SK-N-SH treated with all-trans-retinoic acid at 6 μM for 48 hours (cell line): ENCODE results near the gene CYP27B1.

Experiments used
- ATAC-seq: fragments of 200-7000 bp; cut with Tn5 transposase; 3 replicates; pipeline ENCODE4 v1.9.1; 2020; ENCODE audit warnings: mild to moderate bottlenecking, moderate library complexity
- ARNTL ChIP-seq: fragments of 450-650 bp; formaldehyde crosslinking; IDR thresholded peaks from 2 replicates; pipeline ENCODE4 v1.5.0; 2020; ENCODE audit warnings: low read depth, mild to moderate bottlenecking, moderate library complexity, borderline replicate concordance
- CSDC2 ChIP-seq: fragments of 250-450 bp; sonication (Bioruptor Pico); IDR thresholded peaks from 2 replicates; pipeline ENCODE4 v1.5.0; 2020; ENCODE audit warnings: mild to moderate bottlenecking, moderate library complexity
- ESRRG ChIP-seq: fragments of 250-450 bp; sonication (Bioruptor Pico); IDR thresholded peaks from 2 replicates; pipeline ENCODE4 v1.6.1; 2021; ENCODE audit warnings: mild to moderate bottlenecking
- ISL1 ChIP-seq: fragments of 250-450 bp; sonication (Bioruptor Pico); IDR thresholded peaks from 2 replicates; pipeline ENCODE4 v2.1.2; 2022; ENCODE audit warnings: mild to moderate bottlenecking, moderate library complexity
- OSR1 ChIP-seq: fragments of 250-450 bp; sonication (Bioruptor Pico); IDR thresholded peaks from 2 replicates; pipeline ENCODE4 v1.8.0; 2022; ENCODE audit warnings: moderate library complexity, mild to moderate bottlenecking, inconsistent platforms
- PPARA ChIP-seq: fragments of 250-450 bp; sonication (Bioruptor Pico); IDR thresholded peaks from 2 replicates; pipeline ENCODE4 v1.5.0; 2020; ENCODE audit warnings: mild to moderate bottlenecking, borderline replicate concordance
- RARB ChIP-seq: fragments of 250-450 bp; sonication (Bioruptor Pico); IDR thresholded peaks from 2 replicates; pipeline ENCODE4 v1.8.0; 2021; ENCODE audit warnings: mild to moderate bottlenecking, moderate library complexity
- TCF4 ChIP-seq: fragments of 250-450 bp; sonication (Bioruptor Pico); IDR thresholded peaks from 2 replicates; pipeline ENCODE4 v1.8.0; 2021; ENCODE audit warnings: mild to moderate bottlenecking, moderate library complexity, borderline replicate concordance
- TOX ChIP-seq: fragments of 250-450 bp; sonication (Bioruptor Pico); IDR thresholded peaks from 2 replicates; pipeline ENCODE4 v1.8.0; 2021; ENCODE audit warnings: mild to moderate bottlenecking, moderate library complexity, borderline replicate concordance
- ZC3H10 ChIP-seq: fragments of 250-450 bp; sonication (Bioruptor Pico); IDR thresholded peaks from 2 replicates; pipeline ENCODE4 v1.5.1; 2021; ENCODE audit warnings: mild to moderate bottlenecking, moderate library complexity
- ZFP3 ChIP-seq: fragments of 250-450 bp; sonication (Bioruptor Pico); IDR thresholded peaks from 2 replicates; pipeline ENCODE4 v1.5.0; 2020; ENCODE audit warnings: mild to moderate bottlenecking, moderate library complexity
- ZNF565 ChIP-seq: fragments of 450-650 bp; formaldehyde crosslinking; conservative IDR thresholded peaks from 2 replicates; pipeline ENCODE4 v1.5.0; 2020; ENCODE audit warnings: low read depth, mild to moderate bottlenecking, moderate library complexity
- ZNF70 ChIP-seq: fragments of 450-650 bp; formaldehyde crosslinking; IDR thresholded peaks from 2 replicates; pipeline ENCODE4 v1.5.0; 2020; ENCODE audit warnings: mild to moderate bottlenecking, moderate library complexity
- TF ChIP-seq, protein P1 (sequence below): fragments of 250-450 bp; sonication (Bioruptor Pico); IDR thresholded peaks from 2 replicates; pipeline ENCODE4 v1.5.1; 2021; ENCODE audit warnings: mild to moderate bottlenecking, moderate library complexity
- TF ChIP-seq, protein P2 (sequence below): fragments of 250-450 bp; sonication (Bioruptor Pico); IDR thresholded peaks from 2 replicates; pipeline ENCODE4 v1.8.0; 2020; ENCODE audit warnings: mild to moderate bottlenecking, moderate library complexity, borderline replicate concordance
- TF ChIP-seq, protein P3 (sequence below): fragments of 250-450 bp; sonication (Bioruptor Pico); IDR thresholded peaks from 2 replicates; pipeline ENCODE4 v1.5.1; 2020; ENCODE audit warnings: low read depth, mild to moderate bottlenecking, moderate library complexity
- TF ChIP-seq, protein P4 (sequence below): fragments of 250-450 bp; sonication (Bioruptor Pico); IDR thresholded peaks from 2 replicates; pipeline ENCODE4 v1.8.0; 2021; ENCODE audit warnings: low read depth, mild to moderate bottlenecking, moderate library complexity, borderline replicate concordance
- TF ChIP-seq, protein P5 (sequence below): fragments of 250-450 bp; sonication (Bioruptor Pico); IDR thresholded peaks from 2 replicates; pipeline ENCODE4 v1.5.0; 2020; ENCODE audit warnings: mild to moderate bottlenecking, moderate library complexity

Gene CYP27B1

DNA sequence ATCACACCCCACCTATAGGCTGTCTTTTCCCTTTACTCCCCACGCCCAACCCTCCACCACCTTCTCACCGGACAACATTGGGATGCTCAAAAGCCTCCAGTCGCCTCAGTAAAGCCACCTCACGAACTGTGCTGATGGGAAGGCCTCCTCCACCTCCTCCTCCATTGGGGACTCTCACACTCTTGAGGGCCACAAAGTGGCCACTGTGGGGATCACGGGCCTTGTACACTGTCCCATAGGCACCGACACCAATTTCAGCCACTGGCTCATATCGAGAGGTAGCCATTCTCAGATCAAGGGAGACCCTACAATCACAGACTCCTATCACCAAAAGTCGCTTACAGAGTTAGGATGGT lies 15.5 kb downstream of the CYP27B1 start (continued):
- TF ChIP-seq, protein P1, sequence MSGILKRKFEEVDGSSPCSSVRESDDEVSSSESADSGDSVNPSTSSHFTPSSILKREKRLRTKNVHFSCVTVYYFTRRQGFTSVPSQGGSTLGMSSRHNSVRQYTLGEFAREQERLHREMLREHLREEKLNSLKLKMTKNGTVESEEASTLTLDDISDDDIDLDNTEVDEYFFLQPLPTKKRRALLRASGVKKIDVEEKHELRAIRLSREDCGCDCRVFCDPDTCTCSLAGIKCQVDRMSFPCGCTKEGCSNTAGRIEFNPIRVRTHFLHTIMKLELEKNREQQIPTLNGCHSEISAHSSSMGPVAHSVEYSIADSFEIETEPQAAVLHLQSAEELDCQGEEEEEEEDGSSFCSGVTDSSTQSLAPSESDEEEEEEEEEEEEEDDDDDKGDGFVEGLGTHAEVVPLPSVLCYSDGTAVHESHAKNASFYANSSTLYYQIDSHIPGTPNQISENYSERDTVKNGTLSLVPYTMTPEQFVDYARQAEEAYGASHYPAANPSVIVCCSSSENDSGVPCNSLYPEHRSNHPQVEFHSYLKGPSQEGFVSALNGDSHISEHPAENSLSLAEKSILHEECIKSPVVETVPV = no peak

DNA sequence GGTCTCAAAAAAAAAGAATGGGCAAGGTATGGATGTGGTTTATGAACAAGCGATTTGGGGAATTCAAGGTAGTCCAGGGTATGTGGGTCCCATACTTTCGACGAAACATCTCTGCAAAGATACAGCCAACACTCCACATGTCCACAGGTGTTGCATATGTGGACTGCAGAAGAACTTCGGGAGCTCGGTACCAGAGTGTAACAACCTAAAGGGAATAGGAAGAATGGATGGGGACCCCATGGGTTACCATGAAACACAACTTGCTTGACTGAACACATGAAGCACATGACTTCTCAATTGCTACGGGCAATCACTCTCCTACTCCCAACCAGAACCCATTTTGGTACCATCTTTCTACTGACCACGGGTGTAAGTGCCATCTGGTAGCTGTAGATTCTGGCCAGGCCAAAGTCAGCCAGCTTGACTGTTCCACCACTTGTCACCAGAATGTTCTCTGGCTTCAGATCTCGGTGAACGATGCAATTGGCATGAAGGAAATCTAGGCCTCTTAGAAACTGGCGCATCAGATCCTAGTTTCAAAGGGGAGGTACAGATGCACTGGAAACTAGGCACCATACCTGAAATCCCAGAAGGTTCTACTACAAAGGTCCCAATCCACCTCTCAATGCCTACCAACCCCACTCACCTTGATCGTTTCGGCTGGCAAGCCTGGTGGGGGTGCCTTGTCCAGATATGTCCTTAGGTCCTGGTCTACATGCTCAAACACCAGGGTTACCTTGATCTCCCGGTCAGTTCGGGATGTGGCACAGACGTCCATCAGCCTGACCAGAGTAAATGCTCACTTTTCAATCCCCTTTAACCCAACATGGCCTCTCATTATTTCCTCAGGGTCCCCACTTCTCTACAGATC lies 16.1 kb downstream of the CYP27B1 start:
- TF ChIP-seq OSR1 (CRISPR knock-in tag) = no peak
- TF ChIP-seq ZC3H10 (CRISPR knock-in tag) = no peak
- TF ChIP-seq, protein P2, sequence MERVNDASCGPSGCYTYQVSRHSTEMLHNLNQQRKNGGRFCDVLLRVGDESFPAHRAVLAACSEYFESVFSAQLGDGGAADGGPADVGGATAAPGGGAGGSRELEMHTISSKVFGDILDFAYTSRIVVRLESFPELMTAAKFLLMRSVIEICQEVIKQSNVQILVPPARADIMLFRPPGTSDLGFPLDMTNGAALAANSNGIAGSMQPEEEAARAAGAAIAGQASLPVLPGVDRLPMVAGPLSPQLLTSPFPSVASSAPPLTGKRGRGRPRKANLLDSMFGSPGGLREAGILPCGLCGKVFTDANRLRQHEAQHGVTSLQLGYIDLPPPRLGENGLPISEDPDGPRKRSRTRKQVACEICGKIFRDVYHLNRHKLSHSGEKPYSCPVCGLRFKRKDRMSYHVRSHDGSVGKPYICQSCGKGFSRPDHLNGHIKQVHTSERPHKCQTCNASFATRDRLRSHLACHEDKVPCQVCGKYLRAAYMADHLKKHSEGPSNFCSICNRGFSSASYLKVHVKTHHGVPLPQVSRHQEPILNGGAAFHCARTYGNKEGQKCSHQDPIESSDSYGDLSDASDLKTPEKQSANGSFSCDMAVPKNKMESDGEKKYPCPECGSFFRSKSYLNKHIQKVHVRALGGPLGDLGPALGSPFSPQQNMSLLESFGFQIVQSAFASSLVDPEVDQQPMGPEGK (CRISPR knock-in tag) = no peak
- TF ChIP-seq, protein P3, sequence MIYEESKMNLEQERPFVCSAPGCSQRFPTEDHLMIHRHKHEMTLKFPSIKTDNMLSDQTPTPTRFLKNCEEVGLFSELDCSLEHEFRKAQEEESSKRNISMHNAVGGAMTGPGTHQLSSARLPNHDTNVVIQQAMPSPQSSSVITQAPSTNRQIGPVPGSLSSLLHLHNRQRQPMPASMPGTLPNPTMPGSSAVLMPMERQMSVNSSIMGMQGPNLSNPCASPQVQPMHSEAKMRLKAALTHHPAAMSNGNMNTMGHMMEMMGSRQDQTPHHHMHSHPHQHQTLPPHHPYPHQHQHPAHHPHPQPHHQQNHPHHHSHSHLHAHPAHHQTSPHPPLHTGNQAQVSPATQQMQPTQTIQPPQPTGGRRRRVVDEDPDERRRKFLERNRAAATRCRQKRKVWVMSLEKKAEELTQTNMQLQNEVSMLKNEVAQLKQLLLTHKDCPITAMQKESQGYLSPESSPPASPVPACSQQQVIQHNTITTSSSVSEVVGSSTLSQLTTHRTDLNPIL = no peak
- TF ChIP-seq, protein P4, sequence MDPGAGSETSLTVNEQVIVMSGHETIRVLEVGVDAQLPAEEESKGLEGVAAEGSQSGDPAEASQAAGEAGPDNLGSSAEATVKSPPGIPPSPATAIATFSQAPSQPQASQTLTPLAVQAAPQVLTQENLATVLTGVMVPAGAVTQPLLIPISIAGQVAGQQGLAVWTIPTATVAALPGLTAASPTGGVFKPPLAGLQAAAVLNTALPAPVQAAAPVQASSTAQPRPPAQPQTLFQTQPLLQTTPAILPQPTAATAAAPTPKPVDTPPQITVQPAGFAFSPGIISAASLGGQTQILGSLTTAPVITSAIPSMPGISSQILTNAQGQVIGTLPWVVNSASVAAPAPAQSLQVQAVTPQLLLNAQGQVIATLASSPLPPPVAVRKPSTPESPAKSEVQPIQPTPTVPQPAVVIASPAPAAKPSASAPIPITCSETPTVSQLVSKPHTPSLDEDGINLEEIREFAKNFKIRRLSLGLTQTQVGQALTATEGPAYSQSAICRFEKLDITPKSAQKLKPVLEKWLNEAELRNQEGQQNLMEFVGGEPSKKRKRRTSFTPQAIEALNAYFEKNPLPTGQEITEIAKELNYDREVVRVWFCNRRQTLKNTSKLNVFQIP = no peak
- TF ChIP-seq ZNF565 (CRISPR knock-in tag) = no peak
- TF ChIP-seq ZFP3 = no peak
- no peak for TF ChIP-seq ARNTL
- TF ChIP-seq TCF4 (CRISPR knock-in tag) = no peak
- TF ChIP-seq ISL1 (CRISPR knock-in tag) = no peak
- TF ChIP-seq ESRRG = no peak
- no peak for TF ChIP-seq ZNF70 (CRISPR knock-in tag)
- no peak for TF ChIP-seq CSDC2 (CRISPR knock-in tag)
- TF ChIP-seq, protein P1 = no peak
- no peak for TF ChIP-seq TOX
- no peak for TF ChIP-seq RARB (CRISPR knock-in tag)
- ATAC-seq = no peak

DNA sequence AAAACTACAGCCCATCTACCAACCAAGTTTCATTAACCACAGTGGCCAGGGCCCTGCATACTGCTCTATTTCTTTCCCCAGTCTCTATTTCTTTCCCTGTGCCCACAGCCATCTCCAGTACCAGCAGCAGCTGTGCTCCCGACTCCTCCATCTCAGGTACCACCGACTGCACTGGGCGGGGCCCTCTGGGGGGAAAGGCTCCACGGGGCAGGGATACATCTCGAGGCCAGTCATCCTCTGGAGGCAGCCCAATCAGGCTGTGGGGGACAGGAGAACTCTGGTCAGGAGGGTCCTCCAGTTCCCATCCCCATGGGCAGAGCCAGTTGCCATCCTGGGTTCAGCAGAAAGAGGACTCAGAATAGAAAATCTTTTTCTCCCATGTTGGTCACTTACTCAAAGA lies 17.8 kb downstream of the CYP27B1 start:
- no peak for TF ChIP-seq ZNF565 (CRISPR knock-in tag)
- no peak for TF ChIP-seq PPARA
- TF ChIP-seq, protein P5, sequence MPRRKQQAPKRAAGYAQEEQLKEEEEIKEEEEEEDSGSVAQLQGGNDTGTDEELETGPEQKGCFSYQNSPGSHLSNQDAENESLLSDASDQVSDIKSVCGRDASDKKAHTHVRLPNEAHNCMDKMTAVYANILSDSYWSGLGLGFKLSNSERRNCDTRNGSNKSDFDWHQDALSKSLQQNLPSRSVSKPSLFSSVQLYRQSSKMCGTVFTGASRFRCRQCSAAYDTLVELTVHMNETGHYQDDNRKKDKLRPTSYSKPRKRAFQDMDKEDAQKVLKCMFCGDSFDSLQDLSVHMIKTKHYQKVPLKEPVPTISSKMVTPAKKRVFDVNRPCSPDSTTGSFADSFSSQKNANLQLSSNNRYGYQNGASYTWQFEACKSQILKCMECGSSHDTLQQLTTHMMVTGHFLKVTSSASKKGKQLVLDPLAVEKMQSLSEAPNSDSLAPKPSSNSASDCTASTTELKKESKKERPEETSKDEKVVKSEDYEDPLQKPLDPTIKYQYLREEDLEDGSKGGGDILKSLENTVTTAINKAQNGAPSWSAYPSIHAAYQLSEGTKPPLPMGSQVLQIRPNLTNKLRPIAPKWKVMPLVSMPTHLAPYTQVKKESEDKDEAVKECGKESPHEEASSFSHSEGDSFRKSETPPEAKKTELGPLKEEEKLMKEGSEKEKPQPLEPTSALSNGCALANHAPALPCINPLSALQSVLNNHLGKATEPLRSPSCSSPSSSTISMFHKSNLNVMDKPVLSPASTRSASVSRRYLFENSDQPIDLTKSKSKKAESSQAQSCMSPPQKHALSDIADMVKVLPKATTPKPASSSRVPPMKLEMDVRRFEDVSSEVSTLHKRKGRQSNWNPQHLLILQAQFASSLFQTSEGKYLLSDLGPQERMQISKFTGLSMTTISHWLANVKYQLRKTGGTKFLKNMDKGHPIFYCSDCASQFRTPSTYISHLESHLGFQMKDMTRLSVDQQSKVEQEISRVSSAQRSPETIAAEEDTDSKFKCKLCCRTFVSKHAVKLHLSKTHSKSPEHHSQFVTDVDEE (CRISPR knock-in tag) = no peak
- no peak for TF ChIP-seq TCF4 (CRISPR knock-in tag)
- ATAC-seq = no peak
